ENCODE results near the gene MACROD1. TPM values are rescaled to one million over a fixed set of nuclear protein-coding genes. Genes with fewer than 3 reads are reported as not detected.

The MACROD1 gene
- total and polyA plus RNA-seq, 10 of the 15 experiments (the other 5 are each of a cell fraction or from before 2014, with no cell fraction given) = 1.2 to 22.7 (median 11.3) TPM; not detected in 1

DNA sequence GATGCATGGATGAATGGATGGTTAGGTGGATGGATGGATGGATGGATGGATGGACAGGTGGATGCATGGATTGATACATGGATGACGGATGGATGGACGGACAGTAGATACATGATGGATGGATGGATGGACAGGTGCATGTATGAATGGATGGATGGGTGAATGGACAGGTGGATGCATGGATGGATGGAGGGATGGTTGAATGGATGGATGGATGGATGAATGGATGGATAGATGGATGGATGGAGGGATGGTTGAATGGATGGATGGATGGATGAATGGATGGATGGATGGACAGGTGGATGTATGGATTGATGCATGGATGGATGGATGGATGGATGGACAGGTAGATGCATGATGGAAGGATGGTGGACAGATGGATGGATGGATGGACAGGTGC lies 51.7 kb downstream of the MACROD1 start:
- H3K4me1 ChIP-seq (ENCODE audit: control insufficient read depth, insufficient read depth, low read length) = no peaks in the 10 kb centered on the region
- H3K36me3 ChIP-seq (ENCODE audit: control insufficient read depth in 2 of 2, insufficient read depth in 2 of 2, low read length in 1 of 2) = no peaks in the 10 kb centered on the region
- no peak overlapping the region for H3K9ac ChIP-seq (ENCODE audit: control insufficient read depth, insufficient read depth, low read length)
- no peak for TF ChIP-seq PAX5 (IDR thresholded peaks at IDR 0.05; ENCODE audit: borderline replicate concordance, low read depth, low read length)
- no peak for TF ChIP-seq PAX8 (IDR thresholded peaks at IDR 0.05)
- TF ChIP-seq CREM (IDR thresholded peaks at IDR 0.05; ENCODE audit: low read depth) = no peak
- TF ChIP-seq, protein P1, sequence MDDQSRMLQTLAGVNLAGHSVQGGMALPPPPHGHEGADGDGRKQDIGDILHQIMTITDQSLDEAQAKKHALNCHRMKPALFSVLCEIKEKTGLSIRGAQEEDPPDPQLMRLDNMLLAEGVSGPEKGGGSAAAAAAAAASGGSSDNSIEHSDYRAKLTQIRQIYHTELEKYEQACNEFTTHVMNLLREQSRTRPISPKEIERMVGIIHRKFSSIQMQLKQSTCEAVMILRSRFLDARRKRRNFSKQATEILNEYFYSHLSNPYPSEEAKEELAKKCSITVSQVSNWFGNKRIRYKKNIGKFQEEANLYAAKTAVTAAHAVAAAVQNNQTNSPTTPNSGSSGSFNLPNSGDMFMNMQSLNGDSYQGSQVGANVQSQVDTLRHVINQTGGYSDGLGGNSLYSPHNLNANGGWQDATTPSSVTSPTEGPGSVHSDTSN (IDR thresholded peaks at IDR 0.05; ENCODE audit: insufficient replicate concordance, low read depth, low read length) = no peak
- TF ChIP-seq, protein P2, sequence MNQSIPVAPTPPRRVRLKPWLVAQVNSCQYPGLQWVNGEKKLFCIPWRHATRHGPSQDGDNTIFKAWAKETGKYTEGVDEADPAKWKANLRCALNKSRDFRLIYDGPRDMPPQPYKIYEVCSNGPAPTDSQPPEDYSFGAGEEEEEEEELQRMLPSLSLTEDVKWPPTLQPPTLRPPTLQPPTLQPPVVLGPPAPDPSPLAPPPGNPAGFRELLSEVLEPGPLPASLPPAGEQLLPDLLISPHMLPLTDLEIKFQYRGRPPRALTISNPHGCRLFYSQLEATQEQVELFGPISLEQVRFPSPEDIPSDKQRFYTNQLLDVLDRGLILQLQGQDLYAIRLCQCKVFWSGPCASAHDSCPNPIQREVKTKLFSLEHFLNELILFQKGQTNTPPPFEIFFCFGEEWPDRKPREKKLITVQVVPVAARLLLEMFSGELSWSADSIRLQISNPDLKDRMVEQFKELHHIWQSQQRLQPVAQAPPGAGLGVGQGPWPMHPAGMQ (IDR thresholded peaks at IDR 0.05; ENCODE audit: borderline replicate concordance) = no peak
- TF ChIP-seq, protein P3, sequence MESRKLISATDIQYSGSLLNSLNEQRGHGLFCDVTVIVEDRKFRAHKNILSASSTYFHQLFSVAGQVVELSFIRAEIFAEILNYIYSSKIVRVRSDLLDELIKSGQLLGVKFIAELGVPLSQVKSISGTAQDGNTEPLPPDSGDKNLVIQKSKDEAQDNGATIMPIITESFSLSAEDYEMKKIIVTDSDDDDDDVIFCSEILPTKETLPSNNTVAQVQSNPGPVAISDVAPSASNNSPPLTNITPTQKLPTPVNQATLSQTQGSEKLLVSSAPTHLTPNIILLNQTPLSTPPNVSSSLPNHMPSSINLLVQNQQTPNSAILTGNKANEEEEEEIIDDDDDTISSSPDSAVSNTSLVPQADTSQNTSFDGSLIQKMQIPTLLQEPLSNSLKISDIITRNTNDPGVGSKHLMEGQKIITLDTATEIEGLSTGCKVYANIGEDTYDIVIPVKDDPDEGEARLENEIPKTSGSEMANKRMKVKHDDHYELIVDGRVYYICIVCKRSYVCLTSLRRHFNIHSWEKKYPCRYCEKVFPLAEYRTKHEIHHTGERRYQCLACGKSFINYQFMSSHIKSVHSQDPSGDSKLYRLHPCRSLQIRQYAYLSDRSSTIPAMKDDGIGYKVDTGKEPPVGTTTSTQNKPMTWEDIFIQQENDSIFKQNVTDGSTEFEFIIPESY (IDR thresholded peaks at IDR 0.05) = no peak
- TF ChIP-seq EGR1 (IDR thresholded peaks at IDR 0.05; ENCODE audit: borderline replicate concordance in 1 of 2, low read depth in 2 of 2, low read length in 2 of 2) = no peak
- no peak for TF ChIP-seq SMC3 (IDR thresholded peaks at IDR 0.05; ENCODE audit: borderline replicate concordance, low read length)
- TF ChIP-seq LARP7 (IDR thresholded peaks at IDR 0.05) = no peak
- TF ChIP-seq NBN (IDR thresholded peaks at IDR 0.05) = no peak
- no peak for TF ChIP-seq RBBP5 (conservative IDR thresholded peaks at IDR 0.05)
- TF ChIP-seq GATAD2B (conservative IDR thresholded peaks at IDR 0.05; ENCODE audit: low read depth) = no peak
- TF ChIP-seq CHD1 (IDR thresholded peaks at IDR 0.05; ENCODE audit: low read depth, low read length) = no peak
- POLR2A ChIA-PET = no interaction called here
- H2AFZ ChIP-seq (ENCODE audit: control insufficient read depth, low read depth, low read length) = no peak overlapping the region
- RAD21 ChIA-PET (ENCODE audit: unreplicated experiment) = no interaction called here
- H3K4me3 ChIP-seq = no peak overlapping the region
- in situ Hi-C loops (cut with MboI) (no loop called here), intact Hi-C loops (cut with micrococcal nuclease; ENCODE audit: unreplicated experiment) (no loop called here)
- no peak for ATAC-seq
- no peaks in the 10 kb centered on the region for H3K27me3 ChIP-seq (replicated peaks in 1 of 2; ENCODE audit: control insufficient read depth in 2 of 2, insufficient read depth in 2 of 2, low read length in 1 of 2)
- H3K9me3 ChIP-seq (replicated peaks; ENCODE audit: control insufficient read depth, insufficient read depth, low read length) = no peaks in the 10 kb centered on the region
- CTCF ChIA-PET = interaction anchor here (1.3 kb wide), 1 partner anchor 71 kb away, joined by 3 read pairs; no protein-coding TSS in a partner anchor
- SMC1A ChIA-PET (ENCODE audit: uncharacterized antibody, unreplicated experiment) = no interaction called here
- WGBS (ENCODE audit: insufficient coverage, insufficient replicate concordance, low lambda C conversion rate, missing lambda C conversion rate) = 0% methylated on average over 2 of the region's 2 CpGs
- no TSS peak for BruUV-seq (replicated peaks)
- no peak for DNase-seq (ENCODE audit: low read depth, low spot score)
- H3K79me2 ChIP-seq (ENCODE audit: control insufficient read depth, insufficient read depth, low read length) = no peaks in the 10 kb centered on the region
- H3K27ac ChIP-seq (ENCODE audit: control insufficient read depth, insufficient read depth) = no peak overlapping the region
- no peaks in the 10 kb centered on the region for H4K20me1 ChIP-seq (ENCODE audit: control insufficient read depth, insufficient read depth)
- H3K4me2 ChIP-seq (ENCODE audit: control insufficient read depth, insufficient read depth) = no peak overlapping the region
- FAIRE-seq = no peak

All from GM12878 (cell line).